ENCODE results near the gene CRACR2B. TPM values are rescaled to one million over a fixed set of nuclear protein-coding genes. Genes with fewer than 3 reads are reported as not detected.

CRACR2B gene
- total and polyA plus RNA-seq, 2 of the 13 experiments (the other 11 are each of a cell fraction or from before 2014, with no cell fraction given), result 14.9 to 21.0 TPM

DNA sequence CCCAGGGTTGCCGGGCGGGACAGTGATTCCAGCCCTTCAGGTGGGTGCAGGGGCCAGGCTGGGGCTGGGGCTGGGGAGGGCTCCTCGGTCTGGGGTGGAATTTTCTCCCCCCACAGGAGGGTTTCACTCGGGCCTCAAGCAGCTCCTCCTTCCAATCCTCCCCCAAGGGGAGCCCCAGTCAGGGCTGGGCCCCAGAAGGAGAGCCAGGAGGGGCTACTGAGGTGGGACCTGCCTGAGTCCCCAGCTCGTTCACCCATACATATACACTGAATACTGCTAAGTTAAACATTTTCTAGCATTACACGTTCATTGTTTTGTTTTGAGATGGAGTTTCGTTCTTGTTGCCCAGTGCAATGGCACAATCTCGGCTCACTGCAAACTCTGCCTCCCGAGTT, 1.5 kb upstream of the CRACR2B start:
- peaks cover 65% of the 10 kb centered on the region for H3K4me1 ChIP-seq (ENCODE audit: insufficient read depth, low read length)
- in situ Hi-C loops (cut with HindIII; ENCODE audit: extremely low pct_ligation_motif_present, low pct_unique_long_range_greater_than_20kb) (no loop called here), intact Hi-C loops (cut with micrococcal nuclease; ENCODE audit: unreplicated experiment) (no loop called here)
- H3K4me3 ChIP-seq (replicated peaks in 1 of 3; ENCODE audit: insufficient read depth in 1 of 3, low read depth in 2 of 3, low read length in 3 of 3), result peak overlapping the region; percentile 69 to 83 (median 80)
- peak overlapping the region; percentile 11 for H3K27ac ChIP-seq (ENCODE audit: extremely low read length, insufficient read depth, low read length)
- no peak for DNase-seq (ENCODE audit: low spot score)
- peak overlapping the region; percentile 74 for H3K9ac ChIP-seq (ENCODE audit: insufficient read depth, low read depth, low read length)
- BruUV-seq (replicated peaks), result no TSS peak
- H4K20me1 ChIP-seq (ENCODE audit: insufficient read depth, low read length), result peaks cover 7% of the 10 kb centered on the region
- peaks cover 8% of the 10 kb centered on the region for H3K79me2 ChIP-seq (ENCODE audit: insufficient read depth, low read length)
- peak; percentile 3 for ATAC-seq
- ChIA-PET CTCF (ENCODE audit: low intra/inter-chr PET ratio, low total read pairs) (no interaction called here), POLR2A (interaction anchor here (0.9 to 16.1 kb wide), 7 partner anchors 7 to 121 kb away, joined by 3 to 264 read pairs (median 5); partner anchors contain the start of genes PNPLA2, POLR2L, RPLP2 and TSPAN4)
- H3K9me3 ChIP-seq (ENCODE audit: low read length), result no peaks in the 10 kb centered on the region
- H2AFZ ChIP-seq (ENCODE audit: low read length), result no peak overlapping the region
- no peak for FAIRE-seq
- H3K36me3 ChIP-seq (replicated peaks in 1 of 2; ENCODE audit: control insufficient read depth in 1 of 2, insufficient read depth in 2 of 2, low read length in 2 of 2), result peaks cover 7 to 22% of the 10 kb centered on the region in 2 experiments; a peak in 4 of 5 replicates
- TF ChIP-seq, protein P1, sequence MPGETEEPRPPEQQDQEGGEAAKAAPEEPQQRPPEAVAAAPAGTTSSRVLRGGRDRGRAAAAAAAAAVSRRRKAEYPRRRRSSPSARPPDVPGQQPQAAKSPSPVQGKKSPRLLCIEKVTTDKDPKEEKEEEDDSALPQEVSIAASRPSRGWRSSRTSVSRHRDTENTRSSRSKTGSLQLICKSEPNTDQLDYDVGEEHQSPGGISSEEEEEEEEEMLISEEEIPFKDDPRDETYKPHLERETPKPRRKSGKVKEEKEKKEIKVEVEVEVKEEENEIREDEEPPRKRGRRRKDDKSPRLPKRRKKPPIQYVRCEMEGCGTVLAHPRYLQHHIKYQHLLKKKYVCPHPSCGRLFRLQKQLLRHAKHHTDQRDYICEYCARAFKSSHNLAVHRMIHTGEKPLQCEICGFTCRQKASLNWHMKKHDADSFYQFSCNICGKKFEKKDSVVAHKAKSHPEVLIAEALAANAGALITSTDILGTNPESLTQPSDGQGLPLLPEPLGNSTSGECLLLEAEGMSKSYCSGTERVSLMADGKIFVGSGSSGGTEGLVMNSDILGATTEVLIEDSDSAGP (CRISPR knock-in tag; IDR thresholded peaks at IDR 0.05; ENCODE audit: borderline replicate concordance), result no peak
- TF ChIP-seq, protein P2, sequence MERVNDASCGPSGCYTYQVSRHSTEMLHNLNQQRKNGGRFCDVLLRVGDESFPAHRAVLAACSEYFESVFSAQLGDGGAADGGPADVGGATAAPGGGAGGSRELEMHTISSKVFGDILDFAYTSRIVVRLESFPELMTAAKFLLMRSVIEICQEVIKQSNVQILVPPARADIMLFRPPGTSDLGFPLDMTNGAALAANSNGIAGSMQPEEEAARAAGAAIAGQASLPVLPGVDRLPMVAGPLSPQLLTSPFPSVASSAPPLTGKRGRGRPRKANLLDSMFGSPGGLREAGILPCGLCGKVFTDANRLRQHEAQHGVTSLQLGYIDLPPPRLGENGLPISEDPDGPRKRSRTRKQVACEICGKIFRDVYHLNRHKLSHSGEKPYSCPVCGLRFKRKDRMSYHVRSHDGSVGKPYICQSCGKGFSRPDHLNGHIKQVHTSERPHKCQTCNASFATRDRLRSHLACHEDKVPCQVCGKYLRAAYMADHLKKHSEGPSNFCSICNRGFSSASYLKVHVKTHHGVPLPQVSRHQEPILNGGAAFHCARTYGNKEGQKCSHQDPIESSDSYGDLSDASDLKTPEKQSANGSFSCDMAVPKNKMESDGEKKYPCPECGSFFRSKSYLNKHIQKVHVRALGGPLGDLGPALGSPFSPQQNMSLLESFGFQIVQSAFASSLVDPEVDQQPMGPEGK (CRISPR knock-in tag; IDR thresholded peaks at IDR 0.05), result peak; percentile 37; the same call in 1 of the 2 replicates
- no peaks in the 10 kb centered on the region for H3K27me3 ChIP-seq (ENCODE audit: control insufficient read depth in 1 of 2, insufficient read depth in 2 of 2, low read length in 2 of 2)
- peak overlapping the region; percentile 91 for H3K4me2 ChIP-seq (ENCODE audit: low read depth, low read length)
- WGBS (ENCODE audit: low lambda C conversion rate), result 13% methylated on average over 4 of the region's 9 CpGs

DNA sequence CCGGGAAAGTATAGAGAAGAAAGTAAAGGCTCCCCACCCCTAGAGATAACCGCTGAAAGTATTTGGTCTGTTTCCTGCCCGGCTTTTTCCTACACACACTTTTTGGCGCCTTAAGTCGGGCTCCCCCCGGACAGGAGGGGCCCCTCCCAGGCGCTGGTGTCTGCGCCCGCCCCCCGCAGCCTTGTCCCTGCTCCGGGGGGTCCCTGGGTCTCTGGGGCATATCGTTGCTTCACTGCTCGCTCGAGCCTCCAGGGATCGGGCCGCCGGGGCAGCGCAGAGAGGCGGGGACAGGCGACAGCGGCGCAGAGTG, 928 bp upstream of the CRACR2B start:
- no TSS peak for BruUV-seq (replicated peaks)
- Histone ChIP-seq H3K27ac (ENCODE audit: extremely low read length, insufficient read depth, low read length) (peak overlapping the region; percentile 77), H3K27me3 (ENCODE audit: control insufficient read depth in 1 of 2, insufficient read depth in 2 of 2, low read length in 2 of 2) (no peaks in the 10 kb centered on the region), H4K20me1 (ENCODE audit: insufficient read depth, low read length) (peaks cover 1% of the 10 kb centered on the region; the same call in 1 of the 2 replicates), H3K9me3 (ENCODE audit: low read length) (no peaks in the 10 kb centered on the region), H3K4me1 (ENCODE audit: insufficient read depth, low read length) (peaks cover 65% of the 10 kb centered on the region), H2AFZ (ENCODE audit: low read length) (no peak overlapping the region), H3K9ac (ENCODE audit: insufficient read depth, low read depth, low read length) (peak overlapping the region; percentile 74), H3K79me2 (ENCODE audit: insufficient read depth, low read length) (peaks cover 2% of the 10 kb centered on the region), H3K36me3 (replicated peaks in 1 of 2; ENCODE audit: control insufficient read depth in 1 of 2, insufficient read depth in 2 of 2, low read length in 2 of 2) (peaks cover 6 to 18% of the 10 kb centered on the region in 2 experiments; a peak in 4 of 5 replicates), H3K4me3 (replicated peaks in 1 of 3; ENCODE audit: insufficient read depth in 1 of 3, low read depth in 2 of 3, low read length in 3 of 3) (peak overlapping the region; percentile 69 to 83 (median 80)), H3K4me2 (ENCODE audit: low read depth, low read length) (peak overlapping the region; percentile 91)
- POLR2A ChIA-PET, result interaction anchor here (1.8 to 16.1 kb wide), 4 partner anchors 8 to 28 kb away, joined by 4 to 264 read pairs (median 75); partner anchors contain the start of genes PNPLA2, POLR2L, RPLP2 and TSPAN4
- intact Hi-C loops (cut with micrococcal nuclease; ENCODE audit: unreplicated experiment) (no loop called here), in situ Hi-C loops (cut with HindIII; ENCODE audit: extremely low pct_ligation_motif_present, low pct_unique_long_range_greater_than_20kb) (no loop called here)
- ATAC-seq (peak; percentile 15), DNase-seq (ENCODE audit: low spot score) (no peak), FAIRE-seq (no peak)
- CTCF ChIA-PET (ENCODE audit: low intra/inter-chr PET ratio, low total read pairs), result no interaction called here
- WGBS (ENCODE audit: low lambda C conversion rate), result 0% methylated on average over 4 of the region's 22 CpGs
- TF ChIP-seq ZNF282 (IDR thresholded peaks at IDR 0.05; ENCODE audit: partially characterized antibody) (no peak), ZNF501 (CRISPR knock-in tag; IDR thresholded peaks at IDR 0.05) (0 out of 2 replicates have a peak, but pooled peaks have one; percentile 26), ZNF891 (CRISPR knock-in tag; IDR thresholded peaks at IDR 0.05) (0 out of 2 replicates have a peak, but pooled peaks have one; percentile 2), ZNF816 (CRISPR knock-in tag; IDR thresholded peaks at IDR 0.05; ENCODE audit: borderline replicate concordance) (0 out of 2 replicates have a peak, but pooled peaks have one; percentile 51), ZNF33B (CRISPR knock-in tag; IDR thresholded peaks at IDR 0.05) (0 out of 2 replicates have a peak, but pooled peaks have one; percentile 37), ZNF44 (CRISPR knock-in tag; IDR thresholded peaks at IDR 0.05) (0 out of 2 replicates have a peak, but pooled peaks have one; percentile 24), ONECUT2 (CRISPR knock-in tag; IDR thresholded peaks at IDR 0.05) (no peak)
- TF ChIP-seq, protein P3, sequence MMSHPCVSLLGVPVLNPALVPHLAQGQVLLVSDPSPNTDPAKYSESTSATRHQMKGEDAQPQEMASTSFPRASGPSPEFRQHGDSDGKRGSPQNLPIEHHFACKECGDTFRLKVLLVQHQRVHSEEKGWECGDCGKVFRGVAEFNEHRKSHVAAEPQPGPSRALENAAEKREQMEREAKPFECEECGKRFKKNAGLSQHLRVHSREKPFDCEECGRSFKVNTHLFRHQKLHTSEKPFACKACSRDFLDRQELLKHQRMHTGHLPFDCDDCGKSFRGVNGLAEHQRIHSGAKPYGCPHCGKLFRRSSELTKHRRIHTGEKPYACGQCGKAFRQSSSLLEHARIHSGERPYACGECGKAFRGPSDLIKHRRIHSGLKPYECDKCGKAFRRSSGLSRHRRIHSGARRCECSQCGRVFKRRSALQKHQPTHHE (CRISPR knock-in tag; IDR thresholded peaks at IDR 0.05; ENCODE audit: borderline replicate concordance), result no peak
- TF ChIP-seq, protein P2 (CRISPR knock-in tag; IDR thresholded peaks at IDR 0.05), result peak; percentile 72

Data from HepG2 (cell line).